IMR-90 (cell line): Measurements from ENCODE around the gene KXD1. TPM values are rescaled to one million over a fixed set of nuclear protein-coding genes. Genes with fewer than 3 reads are reported as not detected.

Experiments used
- ATAC-seq: fragments of 200-7000 bp; cut with Tn5 transposase; 2 replicates; pipeline ENCODE4 v1.9.1; 2020; ENCODE audit warnings: low read depth, mild to moderate bottlenecking, moderate library complexity
- BruUV-seq: library from RNA; stranded (reverse); fragments of 400-500 nt; replicated peaks from 2 replicates; lab custom pipeline; 2021; lab: Mats Ljungman, UMichigan
- CTCF ChIA-PET: fragments of 300-600 bp; formaldehyde crosslinking; extraction: SDS; loops from one replicate; lab custom pipeline; 2021; ENCODE audit warnings: antibody characterized with exemption; lab: Yijun Ruan, JAX
- POLR2A ChIA-PET: fragments of 300-600 bp; sonication (Branson Sonifier 250); formaldehyde crosslinking; loops from one replicate; lab custom pipeline; 2022; ENCODE audit warnings: antibody characterized with exemption; ENCODE audit not compliant: unreplicated experiment; lab: Charles Lee
- DNase-seq: peaks from one replicate; pipeline ENCODE4 v3.0.0; 2013
- H2AFZ ChIP-seq: replicated peaks from 2 replicates; pipeline ENCODE3; 2013; ENCODE audit warnings: low read length, mild to moderate bottlenecking; ENCODE audit not compliant: poor library complexity
- H2AK5ac ChIP-seq: 2 replicates; pipeline ENCODE4 v1.6.1; 2013; ENCODE audit warnings: low read depth, low read length, inconsistent platforms
- H2AK9ac ChIP-seq: replicated peaks from 2 replicates; pipeline ENCODE3; 2013; ENCODE audit warnings: mild to moderate bottlenecking, low read depth, low read length, moderate library complexity; ENCODE audit not compliant: poor library complexity
- H2BK120ac ChIP-seq: 2 replicates; pipeline ENCODE4 v1.6.1; 2013; ENCODE audit warnings: low read depth, low read length, inconsistent platforms
- H2BK15ac ChIP-seq: 3 replicates; pipeline ENCODE4 v1.6.1; 2013; ENCODE audit warnings: low read depth, low read length, inconsistent platforms
- H2BK20ac ChIP-seq: 2 replicates; pipeline ENCODE4 v1.6.1; 2013; ENCODE audit warnings: low read depth, mild to moderate bottlenecking, inconsistent platforms, low read length, moderate library complexity
- H2BK5ac ChIP-seq: 2 replicates; pipeline ENCODE4 v1.6.1; 2013; ENCODE audit warnings: mild to moderate bottlenecking, low read depth, low read length, inconsistent platforms; ENCODE audit not compliant: poor library complexity, severe bottlenecking
- H3K14ac ChIP-seq: replicated peaks from 2 replicates; pipeline ENCODE4 v1.6.1; 2013; ENCODE audit warnings: low read depth, low read length, inconsistent platforms
- H3K18ac ChIP-seq: 2 replicates; pipeline ENCODE4 v1.6.1; 2013; ENCODE audit warnings: low read depth, low read length, control low read depth
- H3K23ac ChIP-seq: 2 replicates; pipeline ENCODE4 v1.6.1; 2013; ENCODE audit warnings: low read depth, low read length, inconsistent platforms
- H3K27ac ChIP-seq: 2 replicates; pipeline ENCODE4 v1.5.1; 2013; ENCODE audit warnings: mild to moderate bottlenecking, control low read depth, low read length; ENCODE audit not compliant: insufficient read depth
- H3K27me3 ChIP-seq: 2 replicates; pipeline ENCODE4 v1.6.1; 2013; ENCODE audit warnings: low read length; ENCODE audit not compliant: control insufficient read depth, insufficient read depth
- H3K36me3 ChIP-seq: 2 replicates; pipeline ENCODE4 v1.6.1; 2013; ENCODE audit warnings: low read length, mixed read lengths; ENCODE audit not compliant: control insufficient read depth, insufficient read depth
- H3K4ac ChIP-seq: 2 replicates; pipeline ENCODE4 v1.6.1; 2013; ENCODE audit warnings: low read depth, low read length, inconsistent platforms
- H3K4me1 ChIP-seq: 2 replicates; pipeline ENCODE4 v1.6.1; 2013; ENCODE audit warnings: low read length, mixed read lengths; ENCODE audit not compliant: control insufficient read depth, insufficient read depth
- H3K4me2 ChIP-seq: 2 replicates; pipeline ENCODE4 v1.6.1; 2013; ENCODE audit warnings: low read depth, mild to moderate bottlenecking, control low read depth, low read length, moderate library complexity
- H3K4me3 ChIP-seq: 2 replicates; pipeline ENCODE4 v1.5.1; 2013; ENCODE audit warnings: low read depth, mild to moderate bottlenecking, control low read depth, low read length, moderate library complexity; ENCODE audit not compliant: insufficient read depth
- H3K56ac ChIP-seq: 2 replicates; pipeline ENCODE4 v1.6.1; 2013; ENCODE audit warnings: low read length, inconsistent platforms; ENCODE audit not compliant: insufficient read depth; ENCODE audit errors: extremely low read depth
- H3K79me1 ChIP-seq, 2 experiments: 2 replicates each; pipeline ENCODE4 v1.6.1; 2013; ENCODE audit warnings: low read length in 2 of 2, inconsistent platforms in 1 of 2, low read depth in 1 of 2
- H3K9ac ChIP-seq: 2 replicates; pipeline ENCODE4 v1.6.1; 2013; ENCODE audit warnings: low read depth, low read length, control low read depth
- H3K9me1 ChIP-seq: 2 replicates; pipeline ENCODE4 v1.6.1; 2013; ENCODE audit warnings: low read length, inconsistent platforms; ENCODE audit not compliant: insufficient read depth
- H3K9me3 ChIP-seq: 2 replicates; pipeline ENCODE4 v1.6.1; 2013; ENCODE audit warnings: low read length; ENCODE audit not compliant: control insufficient read depth, insufficient read depth
- H4K20me1 ChIP-seq: 2 replicates; pipeline ENCODE4 v1.6.1; 2013; ENCODE audit warnings: low read length, inconsistent platforms; ENCODE audit not compliant: insufficient read depth
- H4K5ac ChIP-seq: 2 replicates; pipeline ENCODE4 v1.6.1; 2013; ENCODE audit warnings: mild to moderate bottlenecking, low read depth, low read length, control low read depth
- H4K8ac ChIP-seq, 2 experiments: 2 replicates each; pipeline ENCODE4 v1.6.1; 2013; ENCODE audit warnings: low read depth in 2 of 2, low read length in 2 of 2, control low read depth in 1 of 2, inconsistent platforms in 1 of 2
- H4K91ac ChIP-seq: 2 replicates; pipeline ENCODE4 v1.6.1; 2013; ENCODE audit warnings: low read depth, low read length, inconsistent platforms; ENCODE audit not compliant: insufficient read depth
- BHLHE40 ChIP-seq: fragments of 150-350 bp; IDR thresholded peaks from 2 replicates; pipeline ENCODE4 v1.6.1; 2016; ENCODE audit warnings: mild to moderate bottlenecking, low read depth, low read length
- ELK1 ChIP-seq: fragments of 150-350 bp; IDR thresholded peaks from 2 replicates; pipeline ENCODE4 v1.6.1; 2016; ENCODE audit warnings: low read depth, mild to moderate bottlenecking, low read length, moderate library complexity, borderline replicate concordance
- MAZ ChIP-seq: IDR thresholded peaks from 2 replicates; pipeline ENCODE4 v1.6.1; 2012; ENCODE audit warnings: low read depth, mild to moderate bottlenecking, low read length, improper control_type of control experiment, moderate library complexity, borderline replicate concordance
- POLR2A ChIP-seq: IDR thresholded peaks from 2 replicates; pipeline ENCODE4 v1.6.1; 2012; ENCODE audit warnings: mild to moderate bottlenecking, low read depth, low read length
- WGBS, 2 experiments: methylation state at CpG; one replicate each; pipeline versions ENCODE4 v1.1.5 to v1.1.7; 2013; ENCODE audit warnings: missing lambda C conversion rate in 2 of 2; ENCODE audit not compliant: insufficient read length in 1 of 2; ENCODE audit errors: extremely low coverage in 2 of 2; 5-methylcytosine and 5-hydroxymethylcytosine counted together
- dilution Hi-C: fragments of 300-500 bp; cut with HindIII; formaldehyde crosslinking; loops from one replicate; pipeline ENCODE4 v1.14.3; 2018; ENCODE audit warnings: low sequenced_read_pairs; ENCODE audit not compliant: unreplicated experiment
- in situ Hi-C: fragments of 300-500 bp; cut with MboI; formaldehyde crosslinking; loops from 3 replicates; pipeline ENCODE4 v1.14.3; 2019; ENCODE audit warnings: low sequenced_read_pairs, inconsistent platforms, mixed read lengths
- intact Hi-C: fragments of 100-400 bp; cut with micrococcal nuclease; formaldehyde crosslinking; loops from 2 replicates; pipeline ENCODE4 v1.10.0; 2022
- polyA plus RNA-seq, 3 experiments: library from polyadenylated mRNA; depleted of rRNA; stranded (reverse); fragments of >200 nt; gene quantifications; 2 replicates each; pipeline ENCODE4 v1.2.3, GENCODE V29; 2012; ENCODE audit warnings: low replicate concordance in 1 of 3
- total RNA-seq: library from RNA; depleted of rRNA; stranded (reverse); fragments of >200 nt; gene quantifications from 2 replicates; pipeline ENCODE4 v1.2.3, GENCODE V29; 2012

KXD1 gene
- total and polyA plus RNA-seq, 2 of the 4 experiments (the other 2 are of a cell fraction) = 66.7 to 196 TPM

GRCh38 chr19:18608805-18609716 lies 51.4 kb downstream of the KXD1 start (continued):
- no peak for TF ChIP-seq BHLHE40

DNA sequence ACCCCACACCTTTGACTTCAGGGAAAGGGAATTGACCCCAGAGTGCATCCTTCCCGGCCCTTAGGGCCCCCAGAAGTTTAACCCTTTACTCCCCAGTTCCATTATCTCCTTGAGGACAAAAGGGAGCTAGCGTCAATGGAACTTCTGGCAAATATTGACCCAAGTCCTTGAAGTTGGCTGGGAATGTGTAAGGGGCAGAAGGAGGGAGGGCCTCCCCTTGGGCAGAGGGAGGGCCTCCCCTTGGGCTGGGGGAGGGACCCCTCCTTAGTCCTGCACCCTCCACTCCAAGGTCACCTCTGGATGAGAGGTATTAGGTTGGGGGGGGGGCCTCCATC lies 52.0 kb downstream of the KXD1 start:
- H3K18ac ChIP-seq = no peak overlapping the region
- dilution Hi-C loops (no loop called here), in situ Hi-C loops (no loop called here), intact Hi-C loops (no loop called here)
- no CpG with 5 or more reads among the region's 2 CpGs for WGBS, 2 experiments
- H3K4me3 ChIP-seq = no peak overlapping the region
- no peak overlapping the region for H2BK15ac ChIP-seq
- no peak overlapping the region for H3K14ac ChIP-seq
- ChIA-PET CTCF (no interaction called here), POLR2A (no interaction called here)
- DNase-seq = no peak
- no peak for ATAC-seq
- H3K36me3 ChIP-seq = no peaks in the 10 kb centered on the region
- no peak overlapping the region for H2AK5ac ChIP-seq
- H2BK120ac ChIP-seq = no peak overlapping the region
- no peaks in the 10 kb centered on the region for H3K79me1 ChIP-seq
- H4K5ac ChIP-seq = no peak overlapping the region
- no peak overlapping the region for H3K27ac ChIP-seq
- H4K20me1 ChIP-seq = peaks cover 4% of the 10 kb centered on the region; the same call in 1 of the 2 replicates
- H3K9me3 ChIP-seq = no peaks in the 10 kb centered on the region
- peaks cover 11% of the 10 kb centered on the region; the same call in 1 of the 2 replicates for H3K4me1 ChIP-seq
- H3K9me1 ChIP-seq = no peaks in the 10 kb centered on the region
- H3K4me2 ChIP-seq = no peak overlapping the region
- H3K4ac ChIP-seq = no peak overlapping the region
- H2AFZ ChIP-seq = no peak overlapping the region
- H2BK20ac ChIP-seq = no peak overlapping the region
- BruUV-seq = no TSS peak
- TF ChIP-seq POLR2A (no peak), MAZ (no peak), ELK1 (no peak)
- H2AK9ac ChIP-seq = no peak overlapping the region
- H4K8ac ChIP-seq = no peak overlapping the region
- H3K56ac ChIP-seq = no peak overlapping the region
- H3K9ac ChIP-seq = no peak overlapping the region
- peaks cover 84% of the 10 kb centered on the region for H3K27me3 ChIP-seq
- H4K91ac ChIP-seq = no peak overlapping the region
- H3K23ac ChIP-seq = no peak overlapping the region
- H2BK5ac ChIP-seq = no peak overlapping the region
